ENCODE data around the gene ASB13. TPM values are rescaled to one million over a fixed set of nuclear protein-coding genes. Genes with fewer than 3 reads are reported as not detected.

The ASB13 gene
- total RNA-seq, 2 donors from 2014 or later = 15.8 to 16.0 TPM

DNA sequence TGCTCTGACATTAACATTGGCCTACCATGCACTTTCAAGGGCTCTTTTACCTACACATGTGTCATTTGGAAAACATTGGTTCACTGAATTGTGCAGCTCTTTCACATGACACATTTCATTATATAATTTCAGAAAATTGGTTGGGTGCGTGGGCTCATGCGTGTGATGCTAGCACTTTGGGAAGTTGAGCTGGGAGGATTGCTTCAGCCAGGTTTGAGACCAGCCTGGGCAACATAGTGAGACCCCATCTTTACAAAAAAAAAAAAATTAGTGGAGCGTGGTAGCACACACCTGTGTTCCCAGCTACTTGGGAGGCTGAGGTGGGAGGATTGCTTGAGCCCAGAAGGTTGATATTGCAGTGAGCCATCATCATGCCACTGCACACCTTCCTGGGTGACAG, 22.2 kb upstream of the ASB13 start:
- ATAC-seq (ENCODE audit: insufficient number of reproducible peaks, low FRiP score, low read depth) (no peak), DNase-seq (ENCODE audit: low spot score) (no peak)
- H3K4me3 ChIP-seq = no peak overlapping the region
- H3K27ac ChIP-seq = no peak overlapping the region
- no peaks in the 10 kb centered on the region for H3K9me3 ChIP-seq
- H3K4me1 ChIP-seq (ENCODE audit: control insufficient read depth in 1 of 2, low read depth in 2 of 2) = peaks cover 16 to 44% of the 10 kb centered on the region in 2 donors
- H3K36me3 ChIP-seq = no peaks in the 10 kb centered on the region
- TF ChIP-seq, protein P1, sequence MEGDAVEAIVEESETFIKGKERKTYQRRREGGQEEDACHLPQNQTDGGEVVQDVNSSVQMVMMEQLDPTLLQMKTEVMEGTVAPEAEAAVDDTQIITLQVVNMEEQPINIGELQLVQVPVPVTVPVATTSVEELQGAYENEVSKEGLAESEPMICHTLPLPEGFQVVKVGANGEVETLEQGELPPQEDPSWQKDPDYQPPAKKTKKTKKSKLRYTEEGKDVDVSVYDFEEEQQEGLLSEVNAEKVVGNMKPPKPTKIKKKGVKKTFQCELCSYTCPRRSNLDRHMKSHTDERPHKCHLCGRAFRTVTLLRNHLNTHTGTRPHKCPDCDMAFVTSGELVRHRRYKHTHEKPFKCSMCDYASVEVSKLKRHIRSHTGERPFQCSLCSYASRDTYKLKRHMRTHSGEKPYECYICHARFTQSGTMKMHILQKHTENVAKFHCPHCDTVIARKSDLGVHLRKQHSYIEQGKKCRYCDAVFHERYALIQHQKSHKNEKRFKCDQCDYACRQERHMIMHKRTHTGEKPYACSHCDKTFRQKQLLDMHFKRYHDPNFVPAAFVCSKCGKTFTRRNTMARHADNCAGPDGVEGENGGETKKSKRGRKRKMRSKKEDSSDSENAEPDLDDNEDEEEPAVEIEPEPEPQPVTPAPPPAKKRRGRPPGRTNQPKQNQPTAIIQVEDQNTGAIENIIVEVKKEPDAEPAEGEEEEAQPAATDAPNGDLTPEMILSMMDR (IDR thresholded peaks at IDR 0.05) = no peak
- H3K27me3 ChIP-seq (replicated peaks; ENCODE audit: insufficient read depth) = no peaks in the 10 kb centered on the region

DNA sequence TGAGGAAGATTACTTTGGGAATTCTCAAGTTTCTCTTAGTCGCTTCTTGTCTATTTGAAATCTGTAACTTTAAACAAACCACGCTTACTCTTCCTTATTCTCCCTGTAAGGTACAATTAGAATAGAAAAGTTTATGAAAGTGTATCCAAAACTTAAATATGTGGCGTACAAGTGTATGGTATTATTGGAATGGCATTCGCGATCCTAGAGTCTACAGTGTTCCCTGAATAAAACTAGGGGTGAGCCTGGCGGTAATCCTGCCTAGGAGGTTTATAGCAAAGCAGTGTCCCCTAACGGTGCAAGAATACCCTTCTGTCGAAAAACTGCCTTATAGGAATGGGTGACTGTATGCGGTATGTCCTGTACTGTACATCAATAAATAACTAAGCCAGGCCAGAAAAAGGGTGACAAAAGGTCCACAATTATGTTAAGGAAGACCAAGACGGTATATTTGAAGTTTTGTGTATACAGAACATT, 19.4 kb upstream of the ASB13 start:
- Histone ChIP-seq H3K4me1 (ENCODE audit: control insufficient read depth in 1 of 2, low read depth in 2 of 2) (peaks cover 9 to 28% of the 10 kb centered on the region in 2 donors), H3K4me3 (peak overlapping the region; percentile 97), H3K9me3 (no peaks in the 10 kb centered on the region), H3K27ac (peak overlapping the region; percentile 83 to 88), H3K36me3 (no peaks in the 10 kb centered on the region), H3K27me3 (replicated peaks; ENCODE audit: insufficient read depth) (no peaks in the 10 kb centered on the region)
- TF ChIP-seq, protein P1 (IDR thresholded peaks at IDR 0.05) = no peak
- DNase-seq (ENCODE audit: low spot score) (no peak), ATAC-seq (ENCODE audit: insufficient number of reproducible peaks, low FRiP score, low read depth) (no peak)

DNA sequence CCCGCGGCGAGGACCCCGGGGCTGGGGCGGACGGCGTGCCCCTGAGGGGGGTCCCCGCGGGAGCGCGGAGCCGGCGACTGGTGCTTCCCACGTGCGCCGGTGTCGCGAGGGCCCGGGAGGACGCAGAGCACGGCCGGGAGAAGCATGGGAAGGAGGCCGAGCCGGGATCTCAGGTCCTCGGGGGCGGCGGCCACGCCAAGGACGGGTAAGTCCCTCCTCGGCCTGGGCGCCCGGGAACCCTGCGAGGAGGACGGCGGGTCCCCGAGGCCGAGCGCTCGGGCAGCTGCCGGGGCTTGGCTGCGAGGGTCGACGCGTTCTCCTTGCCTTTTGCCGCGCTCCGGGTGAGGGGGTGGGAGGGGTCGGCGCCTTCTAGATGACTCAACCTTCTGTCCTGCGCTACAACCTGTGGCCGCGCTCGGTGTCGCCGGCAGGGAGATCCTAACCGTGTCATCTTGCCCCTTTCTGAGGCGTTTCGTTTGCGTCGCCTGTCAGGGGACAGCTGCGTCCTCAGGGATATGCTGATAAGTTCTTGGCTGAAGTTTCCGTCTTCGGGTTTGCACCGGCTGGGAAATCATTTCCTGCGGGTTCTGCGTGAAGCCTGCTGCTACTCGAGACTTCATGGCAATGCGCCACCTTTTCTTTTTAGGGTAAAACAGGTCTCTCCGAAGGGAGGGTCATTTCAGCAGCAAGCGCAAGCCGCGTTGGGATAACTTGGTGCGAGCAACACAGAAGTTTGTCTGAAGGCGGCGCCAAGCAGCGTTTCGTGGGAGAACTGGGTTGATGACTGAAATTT, 18.8 kb upstream of the ASB13 start:
- peaks cover 9 to 28% of the 10 kb centered on the region in 2 donors for H3K4me1 ChIP-seq (ENCODE audit: control insufficient read depth in 1 of 2, low read depth in 2 of 2)
- peak overlapping the region; percentile 97 for H3K4me3 ChIP-seq
- ATAC-seq (ENCODE audit: insufficient number of reproducible peaks, low FRiP score, low read depth) (no peak), DNase-seq (ENCODE audit: low spot score) (peak; percentile 17)
- H3K36me3 ChIP-seq = no peaks in the 10 kb centered on the region
- H3K27ac ChIP-seq = peak overlapping the region; percentile 83 to 88
- H3K9me3 ChIP-seq = no peaks in the 10 kb centered on the region
- TF ChIP-seq, protein P1 (IDR thresholded peaks at IDR 0.05) = peak; percentile 39
- H3K27me3 ChIP-seq (replicated peaks; ENCODE audit: insufficient read depth) = no peaks in the 10 kb centered on the region

DNA sequence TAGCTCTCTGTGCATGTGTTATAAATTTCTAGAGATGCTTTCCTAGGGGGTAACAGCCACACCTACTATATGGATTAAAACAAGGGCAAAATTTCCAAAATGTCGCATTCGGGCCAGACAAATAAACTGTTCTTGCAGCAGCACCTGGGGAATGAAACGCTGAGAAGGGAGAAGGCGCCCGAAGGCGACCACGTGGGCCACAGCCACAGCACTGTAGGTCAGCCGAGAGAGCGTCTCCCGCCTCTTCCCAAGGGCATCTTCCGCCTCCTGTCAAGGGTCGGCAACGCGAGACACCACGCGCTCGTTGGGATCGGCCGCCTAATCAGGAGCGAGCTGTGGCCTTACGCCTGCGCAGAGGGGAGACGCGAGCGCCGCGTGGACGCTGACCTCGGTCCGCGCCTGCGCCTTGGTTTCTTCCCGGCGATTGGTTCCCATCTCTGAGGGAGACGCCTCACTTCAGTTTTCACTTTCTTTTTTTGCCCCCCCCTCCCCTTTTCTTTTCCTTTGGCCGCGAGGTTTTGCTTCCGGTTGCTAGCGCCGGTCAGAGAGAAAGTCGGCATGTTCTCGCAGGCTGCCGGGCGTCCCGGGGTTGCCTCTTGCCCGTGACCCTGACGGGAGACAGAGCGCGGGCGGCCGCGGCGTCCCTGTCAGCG, 18.0 kb upstream of the ASB13 start, which contains the start of gene TASOR2:
TSS of gene TASOR2 (plus strand) at position 521 of the 653 bp plus-strand sequence. CDS start 35,805 bp downstream, outside the sequence.
- H3K27me3 ChIP-seq (replicated peaks; ENCODE audit: insufficient read depth) = no peaks in the 10 kb centered on the region
- peak within 1 kb of the TSS; percentile 83 to 88 for H3K27ac ChIP-seq
- ATAC-seq (ENCODE audit: insufficient number of reproducible peaks, low FRiP score, low read depth) (peak; percentile 96), DNase-seq (ENCODE audit: low spot score) (peak; percentile 82)
- H3K9me3 ChIP-seq = no peaks in the 10 kb centered on the region
- H3K4me3 ChIP-seq = peak within 1 kb of the TSS; percentile 97
- TF ChIP-seq, protein P1 (IDR thresholded peaks at IDR 0.05) = no peak
- H3K36me3 ChIP-seq = no peaks in the 10 kb centered on the region
- H3K4me1 ChIP-seq (ENCODE audit: control insufficient read depth in 1 of 2, low read depth in 2 of 2) = peaks cover 9 to 28% of the 10 kb centered on the region in 2 donors

DNA sequence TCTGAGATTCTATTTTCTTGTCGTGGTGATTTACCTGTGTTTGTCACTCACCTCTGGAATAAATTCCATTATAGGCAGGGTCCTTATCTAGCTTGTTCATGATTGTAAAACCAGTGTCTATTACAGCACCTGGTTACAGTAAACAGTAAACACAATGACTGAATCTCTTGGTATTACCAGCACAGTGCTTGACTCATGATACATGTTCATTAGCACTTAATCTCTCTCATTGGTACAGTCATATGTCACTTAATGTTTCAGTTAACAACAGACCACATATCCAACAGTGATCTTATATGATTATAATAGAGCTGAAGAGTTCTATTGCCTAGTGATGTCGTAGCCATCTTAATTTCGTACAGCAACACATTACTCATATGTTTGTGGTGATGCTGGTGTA, 16.7 kb upstream of the ASB13 start:
- no peak for DNase-seq (ENCODE audit: low spot score)
- Histone ChIP-seq H3K4me3 (no peak overlapping the region), H3K9me3 (no peaks in the 10 kb centered on the region), H3K4me1 (ENCODE audit: control insufficient read depth in 1 of 2, low read depth in 2 of 2) (peaks cover 9 to 22% of the 10 kb centered on the region in 2 donors), H3K27me3 (replicated peaks; ENCODE audit: insufficient read depth) (no peaks in the 10 kb centered on the region), H3K27ac (no peak overlapping the region), H3K36me3 (no peaks in the 10 kb centered on the region)
- TF ChIP-seq, protein P1 (IDR thresholded peaks at IDR 0.05) = no peak
- no peak for ATAC-seq (ENCODE audit: insufficient number of reproducible peaks, low FRiP score, low read depth)

Data from thoracic aorta (tissue), 2 donors.